Measurements from ENCODE around the gene SUN3. TPM values are rescaled to one million over a fixed set of nuclear protein-coding genes. Genes with fewer than 3 reads are reported as not detected.

Gene SUN3
- total and polyA plus RNA-seq, 10 of the 15 experiments (the other 5 are each of a cell fraction or from before 2014, with no cell fraction given), result 0.29 to 0.48 TPM; not detected in 8

GRCh38 chr7:47999413-47999812 is 29.5 kb downstream of the SUN3 start:
- no TSS peak for BruUV-seq (replicated peaks)
- Histone ChIP-seq H4K20me1 (ENCODE audit: control insufficient read depth, insufficient read depth) (no peaks in the 10 kb centered on the region), H3K4me1 (ENCODE audit: control insufficient read depth, insufficient read depth, low read length) (peaks cover 2% of the 10 kb centered on the region; the same call in 1 of the 2 replicates), H2AFZ (ENCODE audit: control insufficient read depth, low read depth, low read length) (no peak overlapping the region), H3K36me3 (ENCODE audit: control insufficient read depth in 2 of 2, insufficient read depth in 2 of 2, low read length in 1 of 2) (no peaks in the 10 kb centered on the region), H3K4me3 (no peak overlapping the region), H3K27ac (ENCODE audit: control insufficient read depth, insufficient read depth) (no peak overlapping the region), H3K79me2 (ENCODE audit: control insufficient read depth, insufficient read depth, low read length) (no peaks in the 10 kb centered on the region), H3K4me2 (ENCODE audit: control insufficient read depth, insufficient read depth) (no peak overlapping the region), H3K9ac (ENCODE audit: control insufficient read depth, insufficient read depth, low read length) (no peak overlapping the region), H3K9me3 (replicated peaks; ENCODE audit: control insufficient read depth, insufficient read depth, low read length) (no peaks in the 10 kb centered on the region), H3K27me3 (replicated peaks in 1 of 2; ENCODE audit: control insufficient read depth in 2 of 2, insufficient read depth in 2 of 2, low read length in 1 of 2) (no peaks in the 10 kb centered on the region)
- TF ChIP-seq YBX1 (IDR thresholded peaks at IDR 0.05) (no peak), NR2C2 (IDR thresholded peaks at IDR 0.05; ENCODE audit: borderline replicate concordance, control insufficient read depth, insufficient read length, low read depth) (no peak), NFXL1 (IDR thresholded peaks at IDR 0.05; ENCODE audit: borderline replicate concordance) (no peak), SMARCA5 (IDR thresholded peaks at IDR 0.05) (no peak), ZNF24 (IDR thresholded peaks at IDR 0.05) (no peak), CBX5 (IDR thresholded peaks at IDR 0.05; ENCODE audit: low read depth) (no peak), ELK1 (IDR thresholded peaks at IDR 0.05; ENCODE audit: low read depth, low read length) (no peak), RAD21 (IDR thresholded peaks at IDR 0.05; ENCODE audit: insufficient read depth, low read depth, low read length) (no peak), SPI1 (IDR thresholded peaks at IDR 0.05; ENCODE audit: borderline replicate concordance, insufficient read depth, low read depth, low read length) (no peak), HSF1 (IDR thresholded peaks at IDR 0.05; ENCODE audit: low read depth, low read length) (no peak), MEF2A (IDR thresholded peaks at IDR 0.05; ENCODE audit: insufficient read depth, low read depth, low read length) (no peak), MXI1 (IDR thresholded peaks at IDR 0.05; ENCODE audit: low read depth, low read length) (no peak), SREBF1 (IDR thresholded peaks at IDR 0.05; ENCODE audit: low read length) (no peak), BHLHE40 (IDR thresholded peaks at IDR 0.05; ENCODE audit: borderline replicate concordance in 1 of 2, low read depth in 2 of 2, low read length in 1 of 2) (no peak)
- TF ChIP-seq, protein P1, sequence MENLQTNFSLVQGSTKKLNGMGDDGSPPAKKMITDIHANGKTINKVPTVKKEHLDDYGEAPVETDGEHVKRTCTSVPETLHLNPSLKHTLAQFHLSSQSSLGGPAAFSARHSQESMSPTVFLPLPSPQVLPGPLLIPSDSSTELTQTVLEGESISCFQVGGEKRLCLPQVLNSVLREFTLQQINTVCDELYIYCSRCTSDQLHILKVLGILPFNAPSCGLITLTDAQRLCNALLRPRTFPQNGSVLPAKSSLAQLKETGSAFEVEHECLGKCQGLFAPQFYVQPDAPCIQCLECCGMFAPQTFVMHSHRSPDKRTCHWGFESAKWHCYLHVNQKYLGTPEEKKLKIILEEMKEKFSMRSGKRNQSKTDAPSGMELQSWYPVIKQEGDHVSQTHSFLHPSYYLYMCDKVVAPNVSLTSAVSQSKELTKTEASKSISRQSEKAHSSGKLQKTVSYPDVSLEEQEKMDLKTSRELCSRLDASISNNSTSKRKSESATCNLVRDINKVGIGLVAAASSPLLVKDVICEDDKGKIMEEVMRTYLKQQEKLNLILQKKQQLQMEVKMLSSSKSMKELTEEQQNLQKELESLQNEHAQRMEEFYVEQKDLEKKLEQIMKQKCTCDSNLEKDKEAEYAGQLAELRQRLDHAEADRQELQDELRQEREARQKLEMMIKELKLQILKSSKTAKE (IDR thresholded peaks at IDR 0.05; ENCODE audit: low read depth, poor library complexity, severe bottlenecking), result no peak
- in situ Hi-C loops (cut with MboI), result no loop called here
- no peak for FAIRE-seq
- WGBS (ENCODE audit: insufficient coverage, insufficient replicate concordance, low lambda C conversion rate, missing lambda C conversion rate), result 61% methylated on average over 12 of the region's 12 CpGs
- CTCF ChIA-PET, result interaction anchor here (0.6 to 1.0 kb wide), 2 partner anchors 55 to 111 kb away, joined by 3 read pairs; no protein-coding TSS in a partner anchor
- ATAC-seq, result no peak
- DNase-seq (ENCODE audit: low read depth, low spot score), result no peak
- RAD21 ChIA-PET (ENCODE audit: unreplicated experiment), result no interaction called here
- SMC1A ChIA-PET (ENCODE audit: uncharacterized antibody, unreplicated experiment), result interaction anchor here (0.9 to 1.3 kb wide), 2 partner anchors 111 to 115 kb away, joined by 3 to 5 read pairs; no protein-coding TSS in a partner anchor
- POLR2A ChIA-PET, result no interaction called here
- intact Hi-C loops (cut with micrococcal nuclease; ENCODE audit: unreplicated experiment), result no loop called here

All from GM12878 (cell line).